GM12878 (cell line): Measurements from ENCODE around the gene ADAMTS19. TPM values are rescaled to one million over a fixed set of nuclear protein-coding genes. Genes with fewer than 3 reads are reported as not detected.

Experiments
- ATAC-seq: fragments of 200-7000 bp; cut with Tn5 transposase; 3 replicates; pipeline ENCODE4 v1.9.1; 2020; ENCODE audit warnings: mild to moderate bottlenecking, moderate library complexity
- BruUV-seq: library from RNA; stranded (reverse); fragments of 400-500 nt; replicated peaks from 2 replicates; lab custom pipeline; 2021; lab: Mats Ljungman, UMichigan
- CTCF ChIA-PET: fragments of 300-600 bp; sonication (Branson Sonifier 250); formaldehyde crosslinking; extraction: SDS; loops from one replicate; lab custom pipeline; 2021; ENCODE audit warnings: inconsistent platforms; lab: Yijun Ruan, JAX
- POLR2A ChIA-PET: fragments of 350-600 bp; formaldehyde crosslinking; extraction: SDS; loops from one replicate; lab custom pipeline; 2021; ENCODE audit warnings: inconsistent platforms; lab: Charles Lee
- RAD21 ChIA-PET: fragments of 300-600 bp; sonication (Branson Sonifier 250); formaldehyde crosslinking; loops from one replicate; lab custom pipeline; 2023; ENCODE audit warnings: antibody characterized with exemption; ENCODE audit not compliant: unreplicated experiment; lab: Charles Lee
- SMC1A ChIA-PET: fragments of 300-600 bp; sonication (Branson Sonifier 250); formaldehyde crosslinking; loops from one replicate; lab custom pipeline; 2023; ENCODE audit not compliant: unreplicated experiment, uncharacterized antibody; lab: Charles Lee
- DNase-seq: peaks from one replicate; pipeline ENCODE4 v3.0.0-alpha.2; 2011; ENCODE audit warnings: low read depth, low spot score
- FAIRE-seq: peaks from 3 replicates; lab custom pipeline; 2011; peaks lifted over from hg19 to GRCh38; lab: Jason Lieb, UNC
- H2AFZ ChIP-seq: 2 replicates; pipeline ENCODE4 v1.6.0; 2011; ENCODE audit warnings: low read depth, low read length, control low read depth; ENCODE audit not compliant: control insufficient read depth
- H3K27ac ChIP-seq: 2 replicates; pipeline ENCODE4 v1.5.1; 2011; ENCODE audit warnings: control low read depth; ENCODE audit not compliant: control insufficient read depth, insufficient read depth
- H3K27me3 ChIP-seq, 2 experiments: replicated peaks in 1 of 2; 2 replicates each; pipeline versions ENCODE4 v1.6.0 to v1.6.1; 2011; ENCODE audit warnings: low read length in 1 of 2; ENCODE audit not compliant: control insufficient read depth in 2 of 2, insufficient read depth in 2 of 2
- H3K36me3 ChIP-seq, 2 experiments: 2 replicates each; pipeline ENCODE4 v1.5.1; 2011; ENCODE audit warnings: low read length in 1 of 2; ENCODE audit not compliant: control insufficient read depth in 2 of 2, insufficient read depth in 2 of 2
- H3K4me1 ChIP-seq: 2 replicates; pipeline ENCODE4 v1.6.1; 2011; ENCODE audit warnings: mild to moderate bottlenecking, low read length, moderate library complexity, mixed read lengths; ENCODE audit not compliant: control insufficient read depth, insufficient read depth
- H3K4me2 ChIP-seq: 2 replicates; pipeline ENCODE4 v1.6.0; 2011; ENCODE audit warnings: control low read depth; ENCODE audit not compliant: control insufficient read depth, insufficient read depth
- H3K4me3 ChIP-seq: fragments of 200-600 bp; sonication (generic); 2 replicates; pipeline ENCODE4 v1.5.1; 2016
- H3K79me2 ChIP-seq: 2 replicates; pipeline ENCODE4 v1.6.0; 2011; ENCODE audit warnings: low read length; ENCODE audit not compliant: control insufficient read depth, insufficient read depth
- H3K9ac ChIP-seq: 2 replicates; pipeline ENCODE4 v1.8.0; 2011; ENCODE audit warnings: low read length, control low read depth, mixed read lengths; ENCODE audit not compliant: control insufficient read depth, insufficient read depth
- H3K9me3 ChIP-seq: replicated peaks from 3 replicates; pipeline ENCODE4 v1.5.1; 2011; ENCODE audit warnings: mild to moderate bottlenecking, low read length; ENCODE audit not compliant: control insufficient read depth, insufficient read depth
- H4K20me1 ChIP-seq: 2 replicates; pipeline ENCODE4 v1.6.0; 2011; ENCODE audit not compliant: control insufficient read depth, insufficient read depth
- BHLHE40 ChIP-seq, 2 experiments: fragments of 450-650 bp in 1 of 2; IDR thresholded peaks; 2 replicates each; pipeline ENCODE4 v1.6.1; 2011 to 2017; ENCODE audit warnings: low read depth in 2 of 2, borderline replicate concordance in 1 of 2, improper control_type of control experiment in 1 of 2, low read length in 1 of 2, mild to moderate bottlenecking in 1 of 2
- CHD2 ChIP-seq: IDR thresholded peaks from 2 replicates; pipeline ENCODE4 v1.6.1; 2011; ENCODE audit warnings: low read depth, low read length, improper control_type of control experiment, borderline replicate concordance
- DPF2 ChIP-seq: fragments of 450-650 bp; IDR thresholded peaks from 2 replicates; pipeline ENCODE4 v1.6.1; 2017; ENCODE audit warnings: mild to moderate bottlenecking
- FOXM1 ChIP-seq: IDR thresholded peaks from 2 replicates; pipeline ENCODE4 v1.6.1; 2012; ENCODE audit warnings: low read depth, mild to moderate bottlenecking, inconsistent platforms, low read length, moderate library complexity
- TBL1XR1 ChIP-seq: IDR thresholded peaks from 2 replicates; pipeline ENCODE4 v1.6.1; 2012; ENCODE audit warnings: low read depth, low read length, improper control_type of control experiment
- TCF7 ChIP-seq: IDR thresholded peaks from 2 replicates; pipeline ENCODE4 v1.6.1; 2014; ENCODE audit warnings: antibody characterized with exemption, borderline replicate concordance
- WGBS: methylation state at CpG from one replicate; pipeline ENCODE4 v1.1.6; 2016; ENCODE audit warnings: low lambda C conversion rate; ENCODE audit not compliant: insufficient replicate concordance, insufficient coverage; ENCODE audit errors: missing lambda C conversion rate; 5-methylcytosine and 5-hydroxymethylcytosine counted together
- in situ Hi-C: fragments of 300-500 bp; cut with MboI; formaldehyde crosslinking; loops from 9 replicates; pipeline ENCODE4 v1.14.3; 2018; ENCODE audit warnings: mixed read lengths
- intact Hi-C: fragments of 100-400 bp; cut with micrococcal nuclease; formaldehyde crosslinking; loops from one replicate; pipeline ENCODE4 v1.14.2; 2022; ENCODE audit not compliant: unreplicated experiment
- polyA plus RNA-seq, 11 experiments: library from polyadenylated mRNA; depleted of rRNA in 4 of 11; unstranded in 6 of 11; stranded (reverse) in 5 of 11; fragments of >200 nt; fragmentation: Nextera tagmentation in 4 of 11; fragmentation: Illumina TruSeq in 1 of 11; extraction: Ambion mirVana in 4 of 11; extraction: Trizol in 1 of 11; gene quantifications; 1 replicate in 1 of 11; 2 replicates in 10 of 11; pipeline versions ENCODE4 v1.2.1 to v1.2.3, GENCODE V29; 2011 to 2016; ENCODE audit warnings: inconsistent platforms in 2 of 11, missing spikeins in 2 of 11, low read depth in 1 of 11
- total RNA-seq, 4 experiments: library from RNA; depleted of rRNA in 3 of 4; stranded (reverse); fragments of >200 nt in 3 of 4; fragmentation: Illumina TruSeq in 1 of 4; extraction: Trizol in 1 of 4; gene quantifications; 2 replicates each; pipeline versions ENCODE4 v1.2.1 to v1.2.3, GENCODE V29; 2013 to 2021
- TF ChIP-seq, protein P1 (sequence below): IDR thresholded peaks from 2 replicates; pipeline ENCODE4 v1.6.1; 2012; ENCODE audit warnings: mild to moderate bottlenecking, low read depth, low read length
- TF ChIP-seq, protein P2 (sequence below): fragments of 450-650 bp; formaldehyde crosslinking; IDR thresholded peaks from 2 replicates; pipeline ENCODE4 v1.4.0; 2022; ENCODE audit warnings: mild to moderate bottlenecking, moderate library complexity

The ADAMTS19 gene
- total and polyA plus RNA-seq, 10 of the 15 experiments (the other 5 are each of a cell fraction or from before 2014, with no cell fraction given), result not detected

DNA sequence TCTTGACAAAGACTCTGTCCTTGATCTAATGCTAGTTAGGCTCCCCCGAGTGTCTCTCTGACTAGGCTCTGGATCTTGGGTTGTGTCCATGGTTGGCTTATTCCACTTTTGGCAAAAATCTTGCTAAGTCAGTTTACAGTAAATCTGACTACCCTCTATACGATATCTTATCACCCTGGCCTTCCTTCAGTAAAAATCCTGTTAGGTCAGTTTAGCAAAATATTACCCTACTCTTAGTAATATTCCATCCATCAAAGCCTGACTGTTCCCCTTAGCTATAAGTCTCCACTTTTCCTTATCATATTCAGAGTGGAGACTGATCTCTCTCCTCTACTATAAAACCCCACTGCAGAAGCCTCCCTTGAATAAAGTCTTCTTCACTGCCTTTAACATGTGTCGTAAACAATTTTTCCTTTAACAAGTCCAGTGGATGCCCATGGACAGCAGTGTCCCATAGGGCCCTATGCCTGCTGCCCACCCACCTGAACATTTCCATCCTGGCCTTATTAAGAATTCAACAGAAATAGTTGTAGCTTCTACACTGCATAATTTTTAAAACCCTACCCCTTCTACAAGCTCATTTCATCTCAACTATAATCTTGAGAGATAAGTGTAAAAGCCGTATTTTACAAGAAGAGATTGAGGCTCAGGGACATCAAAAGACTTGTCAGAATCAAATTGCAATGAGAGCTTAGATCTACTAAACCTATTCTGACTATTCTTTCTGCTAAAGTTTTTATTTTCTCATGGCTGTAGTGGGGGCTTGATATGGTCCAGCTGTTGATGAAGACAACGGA, 310.1 kb downstream of the ADAMTS19 start:
- SMC1A ChIA-PET, result interaction anchor here (1.1 to 6.4 kb wide), 6 partner anchors 9 to 371 kb away, joined by 3 to 74 read pairs (median 6); no protein-coding TSS in a partner anchor
- no peaks in the 10 kb centered on the region for H3K27me3 ChIP-seq
- H3K4me3 ChIP-seq, result no peak overlapping the region
- CTCF ChIA-PET, result interaction anchor here (0.6 to 7.8 kb wide), 22 partner anchors 9 to 1483 kb away, joined by 3 to 175 read pairs (median 6); partner anchors contain the start of gene MINAR2
- H3K79me2 ChIP-seq, result no peaks in the 10 kb centered on the region
- BruUV-seq, result no TSS peak
- no peak overlapping the region for H2AFZ ChIP-seq
- no peaks in the 10 kb centered on the region for H3K4me1 ChIP-seq
- ATAC-seq (no peak), DNase-seq (no peak), FAIRE-seq (no peak)
- POLR2A ChIA-PET, result no interaction called here
- intact Hi-C loops (loop anchor here (2.0 to 5.0 kb wide), 2 partner anchors 371 to 1342 kb away; no protein-coding TSS in a partner anchor), in situ Hi-C loops (loop anchor here (5.0 to 25.0 kb wide), 5 partner anchors 82 to 1558 kb away; no protein-coding TSS in a partner anchor)
- RAD21 ChIA-PET, result interaction anchor here (0.9 to 3.3 kb wide), 4 partner anchors 17 to 263 kb away, joined by 3 to 40 read pairs (median 3); no protein-coding TSS in a partner anchor
- TF ChIP-seq FOXM1 (no peak), BHLHE40 (IDR thresholded peaks at IDR 0.05; ENCODE audit: borderline replicate concordance in 1 of 2, low read depth in 2 of 2, low read length in 1 of 2) (no peak), CHD2 (no peak), TCF7 (no peak), DPF2 (no peak), TBL1XR1 (no peak)
- TF ChIP-seq, protein P1, sequence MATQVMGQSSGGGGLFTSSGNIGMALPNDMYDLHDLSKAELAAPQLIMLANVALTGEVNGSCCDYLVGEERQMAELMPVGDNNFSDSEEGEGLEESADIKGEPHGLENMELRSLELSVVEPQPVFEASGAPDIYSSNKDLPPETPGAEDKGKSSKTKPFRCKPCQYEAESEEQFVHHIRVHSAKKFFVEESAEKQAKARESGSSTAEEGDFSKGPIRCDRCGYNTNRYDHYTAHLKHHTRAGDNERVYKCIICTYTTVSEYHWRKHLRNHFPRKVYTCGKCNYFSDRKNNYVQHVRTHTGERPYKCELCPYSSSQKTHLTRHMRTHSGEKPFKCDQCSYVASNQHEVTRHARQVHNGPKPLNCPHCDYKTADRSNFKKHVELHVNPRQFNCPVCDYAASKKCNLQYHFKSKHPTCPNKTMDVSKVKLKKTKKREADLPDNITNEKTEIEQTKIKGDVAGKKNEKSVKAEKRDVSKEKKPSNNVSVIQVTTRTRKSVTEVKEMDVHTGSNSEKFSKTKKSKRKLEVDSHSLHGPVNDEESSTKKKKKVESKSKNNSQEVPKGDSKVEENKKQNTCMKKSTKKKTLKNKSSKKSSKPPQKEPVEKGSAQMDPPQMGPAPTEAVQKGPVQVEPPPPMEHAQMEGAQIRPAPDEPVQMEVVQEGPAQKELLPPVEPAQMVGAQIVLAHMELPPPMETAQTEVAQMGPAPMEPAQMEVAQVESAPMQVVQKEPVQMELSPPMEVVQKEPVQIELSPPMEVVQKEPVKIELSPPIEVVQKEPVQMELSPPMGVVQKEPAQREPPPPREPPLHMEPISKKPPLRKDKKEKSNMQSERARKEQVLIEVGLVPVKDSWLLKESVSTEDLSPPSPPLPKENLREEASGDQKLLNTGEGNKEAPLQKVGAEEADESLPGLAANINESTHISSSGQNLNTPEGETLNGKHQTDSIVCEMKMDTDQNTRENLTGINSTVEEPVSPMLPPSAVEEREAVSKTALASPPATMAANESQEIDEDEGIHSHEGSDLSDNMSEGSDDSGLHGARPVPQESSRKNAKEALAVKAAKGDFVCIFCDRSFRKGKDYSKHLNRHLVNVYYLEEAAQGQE, result no peak
- TF ChIP-seq, protein P2, sequence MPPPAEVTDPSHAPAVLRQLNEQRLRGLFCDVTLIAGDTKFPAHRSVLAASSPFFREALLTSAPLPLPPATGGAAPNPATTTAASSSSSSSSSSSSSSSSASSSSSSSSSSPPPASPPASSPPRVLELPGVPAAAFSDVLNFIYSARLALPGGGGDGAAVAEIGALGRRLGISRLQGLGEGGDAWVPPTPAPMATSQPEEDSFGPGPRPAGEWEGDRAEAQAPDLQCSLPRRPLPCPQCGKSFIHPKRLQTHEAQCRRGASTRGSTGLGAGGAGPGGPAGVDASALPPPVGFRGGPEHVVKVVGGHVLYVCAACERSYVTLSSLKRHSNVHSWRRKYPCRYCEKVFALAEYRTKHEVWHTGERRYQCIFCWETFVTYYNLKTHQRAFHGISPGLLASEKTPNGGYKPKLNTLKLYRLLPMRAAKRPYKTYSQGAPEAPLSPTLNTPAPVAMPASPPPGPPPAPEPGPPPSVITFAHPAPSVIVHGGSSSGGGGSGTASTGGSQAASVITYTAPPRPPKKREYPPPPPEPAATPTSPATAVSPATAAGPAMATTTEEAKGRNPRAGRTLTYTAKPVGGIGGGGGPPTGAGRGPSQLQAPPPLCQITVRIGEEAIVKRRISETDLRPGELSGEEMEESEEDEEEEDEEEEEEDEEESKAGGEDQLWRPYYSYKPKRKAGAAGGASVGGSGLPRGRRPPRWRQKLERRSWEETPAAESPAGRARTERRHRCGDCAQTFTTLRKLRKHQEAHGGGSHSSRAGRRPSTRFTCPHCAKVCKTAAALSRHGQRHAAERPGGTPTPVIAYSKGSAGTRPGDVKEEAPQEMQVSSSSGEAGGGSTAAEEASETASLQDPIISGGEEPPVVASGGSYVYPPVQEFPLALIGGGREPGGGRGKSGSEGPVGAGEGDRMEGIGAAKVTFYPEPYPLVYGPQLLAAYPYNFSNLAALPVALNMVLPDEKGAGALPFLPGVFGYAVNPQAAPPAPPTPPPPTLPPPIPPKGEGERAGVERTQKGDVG (CRISPR knock-in tag), result no peak
- H3K27ac ChIP-seq, result no peak overlapping the region
- H3K36me3 ChIP-seq, result no peaks in the 10 kb centered on the region
- no peaks in the 10 kb centered on the region for H3K9me3 ChIP-seq
- no peak overlapping the region for H3K9ac ChIP-seq
- H3K4me2 ChIP-seq, result no peak overlapping the region
- no peaks in the 10 kb centered on the region for H4K20me1 ChIP-seq
- WGBS, result 43% methylated on average over 5 of the region's 5 CpGs
